SK-N-SH treated with all-trans-retinoic acid at 6 μM for 48 hours (cell line): ENCODE results near the gene WDR48.

Source experiments
- CSDC2 ChIP-seq: fragments of 250-450 bp; sonication (Bioruptor Pico); IDR thresholded peaks from 2 replicates; pipeline ENCODE4 v1.5.0; 2020; ENCODE audit warnings: mild to moderate bottlenecking, moderate library complexity
- CSRNP3 ChIP-seq: fragments of 250-450 bp; sonication (Bioruptor Pico); IDR thresholded peaks from 2 replicates; pipeline ENCODE4 v1.5.1; 2021; ENCODE audit warnings: mild to moderate bottlenecking, moderate library complexity
- ESRRG ChIP-seq: fragments of 250-450 bp; sonication (Bioruptor Pico); IDR thresholded peaks from 2 replicates; pipeline ENCODE4 v1.6.1; 2021; ENCODE audit warnings: mild to moderate bottlenecking
- ISL1 ChIP-seq: fragments of 250-450 bp; sonication (Bioruptor Pico); IDR thresholded peaks from 2 replicates; pipeline ENCODE4 v2.1.2; 2022; ENCODE audit warnings: mild to moderate bottlenecking, moderate library complexity
- PATZ1 ChIP-seq: fragments of 250-450 bp; sonication (Bioruptor Pico); IDR thresholded peaks from 2 replicates; pipeline ENCODE4 v1.8.0; 2020; ENCODE audit warnings: mild to moderate bottlenecking, moderate library complexity, borderline replicate concordance
- SNAI2 ChIP-seq: fragments of 250-450 bp; sonication (Bioruptor Pico); IDR thresholded peaks from 2 replicates; pipeline ENCODE4 v1.5.0; 2020; ENCODE audit warnings: mild to moderate bottlenecking, moderate library complexity
- TOX ChIP-seq: fragments of 250-450 bp; sonication (Bioruptor Pico); IDR thresholded peaks from 2 replicates; pipeline ENCODE4 v1.8.0; 2021; ENCODE audit warnings: mild to moderate bottlenecking, moderate library complexity, borderline replicate concordance
- ZFP3 ChIP-seq: fragments of 250-450 bp; sonication (Bioruptor Pico); IDR thresholded peaks from 2 replicates; pipeline ENCODE4 v1.5.0; 2020; ENCODE audit warnings: mild to moderate bottlenecking, moderate library complexity
- ZFP30 ChIP-seq: fragments of 450-650 bp; formaldehyde crosslinking; IDR thresholded peaks from 2 replicates; pipeline ENCODE4 v1.5.0; 2022; ENCODE audit warnings: mild to moderate bottlenecking, moderate library complexity
- ZNF565 ChIP-seq: fragments of 450-650 bp; formaldehyde crosslinking; conservative IDR thresholded peaks from 2 replicates; pipeline ENCODE4 v1.5.0; 2020; ENCODE audit warnings: low read depth, mild to moderate bottlenecking, moderate library complexity
- ZNF8 ChIP-seq: fragments of 450-650 bp; formaldehyde crosslinking; IDR thresholded peaks from 2 replicates; pipeline ENCODE4 v1.5.0; 2020; ENCODE audit warnings: mild to moderate bottlenecking, moderate library complexity

- TF ChIP-seq TOX (CRISPR knock-in tag) (no peak), PATZ1 (CRISPR knock-in tag) (no peak), ZFP30 (CRISPR knock-in tag) (no peak), ZFP3 (no peak), ZNF8 (CRISPR knock-in tag) (no peak), CSDC2 (no peak), ISL1 (CRISPR knock-in tag) (no peak), ZNF565 (CRISPR knock-in tag) (no peak), SNAI2 (CRISPR knock-in tag) (no peak), ESRRG (CRISPR knock-in tag) (no peak), CSRNP3 (CRISPR knock-in tag) (no peak)
Observed at GRCh38 chr3:39082666-39083313, 31.0 kb downstream of the WDR48 start.
